GM23338 (cell line): Measurements from ENCODE around the gene RAD51. TPM values are rescaled to one million over a fixed set of nuclear protein-coding genes. Genes with fewer than 3 reads are reported as not detected.

ENCODE experiments used
- ATAC-seq: fragments of 200-7000 bp; cut with Tn5 transposase; 3 replicates; pipeline ENCODE4 v1.9.1; 2020
- DNase-seq: peaks from one replicate; pipeline ENCODE4 v3.0.0-alpha.2; 2015; ENCODE audit warnings: low spot score
- H2AFZ ChIP-seq: fragments of 200-600 bp; sonication (generic); 2 replicates; pipeline ENCODE4 v1.8.0; 2016; ENCODE audit warnings: antibody characterized with exemption, mild to moderate bottlenecking, moderate library complexity
- H3F3A ChIP-seq: fragments of 200-600 bp; sonication (generic); replicated peaks from 2 replicates; pipeline ENCODE4 v1.8.0; 2017; ENCODE audit warnings: antibody characterized with exemption, mixed run types, low read depth
- H3K27ac ChIP-seq: fragments of 200-600 bp; sonication (generic); 2 replicates; pipeline ENCODE4 v1.6.1; 2016; ENCODE audit warnings: low read depth
- H3K27me3 ChIP-seq: fragments of 200-600 bp; sonication (generic); 2 replicates; pipeline ENCODE4 v1.8.0; 2016; ENCODE audit warnings: mild to moderate bottlenecking, mixed run types, moderate library complexity; ENCODE audit not compliant: insufficient read depth
- H3K36me3 ChIP-seq: fragments of 200-600 bp; sonication (generic); 2 replicates; pipeline ENCODE4 v1.8.0; 2016; ENCODE audit warnings: mild to moderate bottlenecking; ENCODE audit not compliant: insufficient read depth
- H3K4me1 ChIP-seq: fragments of 200-600 bp; sonication (generic); 2 replicates; pipeline ENCODE4 v1.8.0; 2016; ENCODE audit warnings: mild to moderate bottlenecking, moderate library complexity; ENCODE audit not compliant: insufficient read depth
- H3K4me2 ChIP-seq: fragments of 200-600 bp; sonication (generic); 2 replicates; pipeline ENCODE4 v1.7.1; 2017; ENCODE audit warnings: mixed run types
- H3K4me3 ChIP-seq: fragments of 200-600 bp; sonication (generic); 2 replicates; pipeline ENCODE4 v1.6.1; 2016; ENCODE audit warnings: mixed run types
- H3K79me2 ChIP-seq: fragments of 200-600 bp; sonication (generic); replicated peaks from 2 replicates; pipeline ENCODE4 v1.8.0; 2017; ENCODE audit warnings: mild to moderate bottlenecking; ENCODE audit not compliant: insufficient read depth
- H3K9me2 ChIP-seq: fragments of 200-600 bp; sonication (generic); 2 replicates; pipeline ENCODE4 v1.8.0; 2017; ENCODE audit not compliant: insufficient read depth
- H4K20me1 ChIP-seq: fragments of 200-600 bp; sonication (generic); replicated peaks from 2 replicates; pipeline ENCODE4 v1.8.0; 2017; ENCODE audit warnings: mild to moderate bottlenecking; ENCODE audit not compliant: insufficient read depth
- H3K27ac Mint-ChIP-seq: 2 replicates; pipeline ENCODE4 v1.8.0; 2020; ENCODE audit warnings: inconsistent platforms, mild to moderate bottlenecking, moderate library complexity, mixed read lengths
- H3K27me3 Mint-ChIP-seq: 3 replicates; pipeline ENCODE4 v1.8.0; 2022; ENCODE audit warnings: low read depth, mild to moderate bottlenecking, moderate library complexity, mixed read lengths, inconsistent platforms; ENCODE audit not compliant: insufficient read depth, poor library complexity
- H3K36me3 Mint-ChIP-seq: 3 replicates; pipeline ENCODE4 v1.8.0; 2021; ENCODE audit warnings: low read depth, mild to moderate bottlenecking, inconsistent platforms, moderate library complexity, mixed read lengths
- H3K4me1 Mint-ChIP-seq: 3 replicates; pipeline ENCODE4 v1.8.0; 2020; ENCODE audit warnings: mild to moderate bottlenecking, inconsistent platforms, mixed read lengths
- H3K4me3 Mint-ChIP-seq: 3 replicates; pipeline ENCODE4 v1.8.0; 2021; ENCODE audit warnings: moderate library complexity, mild to moderate bottlenecking, inconsistent platforms, mixed read lengths
- H3K9me3 Mint-ChIP-seq: 3 replicates; pipeline ENCODE4 v1.8.0; 2020; ENCODE audit warnings: moderate library complexity, mild to moderate bottlenecking, inconsistent platforms, mixed read lengths
- CREB1 ChIP-seq: fragments of 250-450 bp; sonication (Bioruptor Pico); IDR thresholded peaks from 2 replicates; pipeline ENCODE4 v1.5.0; 2020; ENCODE audit warnings: low read depth, mild to moderate bottlenecking, moderate library complexity
- CTCF ChIP-seq, 2 experiments: fragments of 200-600 bp in 1 of 2; sonication (generic) in 1 of 2; conservative IDR thresholded peaks; 2 replicates each; pipeline versions ENCODE4 v1.5.1 to v1.6.1; 2016 to 2017; ENCODE audit warnings: antibody characterized with exemption in 2 of 2, low read depth in 2 of 2, mild to moderate bottlenecking in 2 of 2, moderate library complexity in 1 of 2
- ETS1 ChIP-seq: IDR thresholded peaks from 2 replicates; pipeline ENCODE4 v1.6.1; 2016; ENCODE audit warnings: antibody characterized with exemption
- EZH2phosphoT487 ChIP-seq: fragments of 200-600 bp; sonication (generic); IDR thresholded peaks from one replicate; pipeline ENCODE4 v1.8.1; 2018; ENCODE audit warnings: antibody characterized with exemption; ENCODE audit not compliant: unreplicated experiment
- JUNB ChIP-seq: IDR thresholded peaks from one replicate; pipeline ENCODE4 v1.6.1; 2016; ENCODE audit warnings: antibody characterized with exemption; ENCODE audit not compliant: unreplicated experiment
- NANOG ChIP-seq: IDR thresholded peaks from 2 replicates; pipeline ENCODE4 v1.6.1; 2016; ENCODE audit warnings: antibody characterized with exemption, borderline replicate concordance
- POLR2AphosphoS5 ChIP-seq: IDR thresholded peaks from 2 replicates; pipeline ENCODE4 v1.6.1; 2016; ENCODE audit warnings: antibody characterized with exemption, low read depth
- REST ChIP-seq: IDR thresholded peaks from one replicate; pipeline ENCODE4 v1.6.1; 2018; ENCODE audit warnings: antibody characterized with exemption; ENCODE audit not compliant: unreplicated experiment
- ZNF114 ChIP-seq: fragments of 250-450 bp; sonication (Bioruptor Pico); IDR thresholded peaks from 2 replicates; pipeline ENCODE4 v1.5.0; 2020; ENCODE audit warnings: mild to moderate bottlenecking, moderate library complexity
- ZNF462 ChIP-seq: fragments of 250-450 bp; sonication (Bioruptor Pico); IDR thresholded peaks from 2 replicates; pipeline ENCODE4 v1.5.0; 2020; ENCODE audit warnings: mild to moderate bottlenecking, moderate library complexity
- polyA plus RNA-seq: library from polyadenylated mRNA; unstranded; fragments of >200 nt; fragmentation: Nextera tagmentation; extraction: Ambion mirVana; gene quantifications from 2 replicates; pipeline ENCODE4 v1.2.1, GENCODE V29; 2016
- total RNA-seq: library from RNA; depleted of rRNA; stranded (reverse); fragments of >200 nt; shearing (Covaris generic); gene quantifications from 2 replicates; pipeline ENCODE4 v1.2.3, GENCODE V29; 2014

Gene RAD51
- total and polyA plus RNA-seq, 2 experiments from 2014 or later, result 20.3 to 26.2 TPM

GRCh38 chr15:40721701-40722100 is 26.7 kb downstream of the RAD51 start (continued):
- no peak for TF ChIP-seq JUNB
- TF ChIP-seq CTCF (conservative IDR thresholded peaks at IDR 0.05; ENCODE audit: low read depth in 2 of 2), result no peak
- TF ChIP-seq REST, result no peak
- TF ChIP-seq ZNF114, result no peak
- TF ChIP-seq POLR2AphosphoS5, result no peak
- no peak for TF ChIP-seq CREB1 (CRISPR knock-in tag)
- TF ChIP-seq ETS1, result no peak
- TF ChIP-seq EZH2phosphoT487, result no peak

GRCh38 chr15:40722354-40722753 is 27.4 kb downstream of the RAD51 start:
- Histone ChIP-seq H3K36me3 (peaks cover 33% of the 10 kb centered on the region; the same call in 1 of the 2 replicates), H3F3A (no peaks in the 10 kb centered on the region), H3K27me3 (no peaks in the 10 kb centered on the region), H3K4me3 (no peak overlapping the region), H2AFZ (no peak overlapping the region), H3K4me2 (no peak overlapping the region), H3K79me2 (no peaks in the 10 kb centered on the region), H4K20me1 (no peaks in the 10 kb centered on the region; the same call in 1 of the 2 replicates), H3K9me2 (no peaks in the 10 kb centered on the region), H3K4me1 (no peaks in the 10 kb centered on the region), H3K27ac (0 out of 2 replicates have a peak overlapping the region, but pooled peaks have one; percentile 7)
- Mint-ChIP-seq H3K27ac (no peak overlapping the region), H3K4me1 (no peaks in the 10 kb centered on the region), H3K27me3 (no peaks in the 10 kb centered on the region), H3K9me3 (no peaks in the 10 kb centered on the region), H3K36me3 (peaks cover 37% of the 10 kb centered on the region; the same call in 2 of the 3 replicates), H3K4me3 (no peak overlapping the region)
- DNase-seq, result no peak
- ATAC-seq, result no peak
- TF ChIP-seq ZNF462 (CRISPR knock-in tag), result no peak
- no peak for TF ChIP-seq NANOG
